Chondrocyte (in vitro differentiated cells): ENCODE results near the gene TDRD9. TPM values are rescaled to one million over a fixed set of nuclear protein-coding genes. Genes with fewer than 3 reads are reported as not detected.
"Not testable (repeated sequence)": the region's sequence is repeated elsewhere in the genome, so short reads cannot be mapped to it uniquely, and the experiment has no call there.

Source experiments
- DNase-seq: peaks from one replicate; pipeline ENCODE4 v3.0.0; 2021; ENCODE audit warnings: mixed read lengths, low spot score
- H3K27ac Mint-ChIP-seq: one replicate; pipeline ENCODE4 v1.8.0; 2021; ENCODE audit warnings: mild to moderate bottlenecking, moderate library complexity, mixed read lengths; ENCODE audit not compliant: unreplicated experiment
- H3K27me3 Mint-ChIP-seq: 2 replicates; pipeline ENCODE4 v1.8.0; 2021; ENCODE audit warnings: low read depth, mixed read lengths
- H3K36me3 Mint-ChIP-seq: 2 replicates; pipeline ENCODE4 v1.8.0; 2021; ENCODE audit warnings: low read depth, mixed read lengths
- H3K4me1 Mint-ChIP-seq: 2 replicates; pipeline ENCODE4 v1.8.0; 2021; ENCODE audit warnings: low read depth, mild to moderate bottlenecking, mixed read lengths
- H3K4me3 Mint-ChIP-seq: one replicate; pipeline ENCODE4 v1.8.0; 2021; ENCODE audit warnings: mild to moderate bottlenecking, moderate library complexity, mixed read lengths; ENCODE audit not compliant: unreplicated experiment
- H3K9me3 Mint-ChIP-seq: 2 replicates; pipeline ENCODE4 v1.8.0; 2021; ENCODE audit warnings: low read depth, mixed read lengths
- total RNA-seq: library from RNA; stranded (reverse); gene quantifications from 3 replicates; pipeline ENCODE4 v1.2.1, GENCODE V29; 2021
- TF ChIP-seq, protein P1 (sequence below): fragments of 200-600 bp; sonication (generic); IDR thresholded peaks from 2 replicates; pipeline ENCODE4 v1.5.0; 2021; ENCODE audit warnings: antibody characterized with exemption, mild to moderate bottlenecking, moderate library complexity

The TDRD9 gene
- total RNA-seq, 1 donor from 2014 or later: not detected

DNA sequence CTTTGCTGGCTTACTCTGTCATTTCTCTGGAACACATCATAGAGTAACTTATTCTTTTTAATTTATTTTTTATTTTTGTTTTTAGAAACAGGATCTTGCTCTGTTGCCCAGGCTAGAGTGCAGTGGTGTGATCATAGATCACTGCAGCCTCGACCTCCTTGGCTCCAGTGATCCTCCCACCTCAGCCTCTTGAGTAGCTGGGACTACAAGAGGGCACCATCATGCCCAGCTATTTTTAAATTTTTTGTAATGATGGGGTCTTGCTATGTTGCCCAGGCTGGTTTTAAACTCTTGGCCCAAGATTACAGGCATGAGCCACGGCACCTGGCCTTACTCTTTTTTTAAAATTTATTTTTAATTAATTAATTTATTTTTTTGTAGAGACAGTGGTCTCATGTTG, 46.3 kb downstream of the TDRD9 start:
- DNase-seq: no peak
- H3K27ac Mint-ChIP-seq: no peak overlapping the region
- peaks cover 4% of the 10 kb centered on the region for H3K36me3 Mint-ChIP-seq
- peaks cover 11% of the 10 kb centered on the region for H3K9me3 Mint-ChIP-seq
- H3K4me3 Mint-ChIP-seq: no peak overlapping the region
- H3K4me1 Mint-ChIP-seq: no peaks in the 10 kb centered on the region
- peaks cover 20% of the 10 kb centered on the region for H3K27me3 Mint-ChIP-seq
- TF ChIP-seq, protein P1, sequence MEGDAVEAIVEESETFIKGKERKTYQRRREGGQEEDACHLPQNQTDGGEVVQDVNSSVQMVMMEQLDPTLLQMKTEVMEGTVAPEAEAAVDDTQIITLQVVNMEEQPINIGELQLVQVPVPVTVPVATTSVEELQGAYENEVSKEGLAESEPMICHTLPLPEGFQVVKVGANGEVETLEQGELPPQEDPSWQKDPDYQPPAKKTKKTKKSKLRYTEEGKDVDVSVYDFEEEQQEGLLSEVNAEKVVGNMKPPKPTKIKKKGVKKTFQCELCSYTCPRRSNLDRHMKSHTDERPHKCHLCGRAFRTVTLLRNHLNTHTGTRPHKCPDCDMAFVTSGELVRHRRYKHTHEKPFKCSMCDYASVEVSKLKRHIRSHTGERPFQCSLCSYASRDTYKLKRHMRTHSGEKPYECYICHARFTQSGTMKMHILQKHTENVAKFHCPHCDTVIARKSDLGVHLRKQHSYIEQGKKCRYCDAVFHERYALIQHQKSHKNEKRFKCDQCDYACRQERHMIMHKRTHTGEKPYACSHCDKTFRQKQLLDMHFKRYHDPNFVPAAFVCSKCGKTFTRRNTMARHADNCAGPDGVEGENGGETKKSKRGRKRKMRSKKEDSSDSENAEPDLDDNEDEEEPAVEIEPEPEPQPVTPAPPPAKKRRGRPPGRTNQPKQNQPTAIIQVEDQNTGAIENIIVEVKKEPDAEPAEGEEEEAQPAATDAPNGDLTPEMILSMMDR: no peak

DNA sequence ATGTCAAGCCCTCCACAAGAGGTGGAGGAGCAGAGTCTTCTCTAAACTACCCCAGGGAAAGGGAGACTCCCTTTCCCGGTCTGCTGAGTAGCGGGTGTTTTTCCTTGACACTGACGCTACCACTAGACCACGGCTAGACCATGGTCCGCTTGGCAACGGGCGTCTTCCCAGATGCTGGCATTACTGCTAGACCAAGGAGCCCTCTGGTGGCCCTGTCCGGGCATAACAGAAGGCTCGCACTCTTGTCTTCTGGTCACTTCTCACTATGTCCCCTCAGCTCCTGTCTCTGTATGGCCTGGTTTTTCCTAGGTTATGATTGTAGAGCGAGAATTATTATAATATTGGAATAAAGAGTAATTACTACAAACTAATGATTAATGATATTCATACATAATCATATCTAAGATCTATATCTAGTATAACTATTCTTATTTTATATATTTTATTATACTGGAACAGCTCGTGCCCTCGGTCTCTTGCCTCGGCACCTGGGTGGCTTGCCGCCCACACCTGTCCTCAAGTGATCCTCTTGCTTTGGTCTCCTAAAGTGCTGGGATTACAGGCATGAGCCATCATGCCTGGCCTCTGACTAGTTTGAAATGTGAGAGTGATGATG, 52.5 kb downstream of the TDRD9 start:
- H3K36me3 Mint-ChIP-seq, H3K4me1 Mint-ChIP-seq, DNase-seq, H3K4me3 Mint-ChIP-seq, H3K27ac Mint-ChIP-seq: not testable (repeated sequence)
- H3K27me3 Mint-ChIP-seq: peaks cover 35% of the 10 kb centered on the region
- TF ChIP-seq, protein P1: peak; percentile 86
- peaks cover 11% of the 10 kb centered on the region for H3K9me3 Mint-ChIP-seq

DNA sequence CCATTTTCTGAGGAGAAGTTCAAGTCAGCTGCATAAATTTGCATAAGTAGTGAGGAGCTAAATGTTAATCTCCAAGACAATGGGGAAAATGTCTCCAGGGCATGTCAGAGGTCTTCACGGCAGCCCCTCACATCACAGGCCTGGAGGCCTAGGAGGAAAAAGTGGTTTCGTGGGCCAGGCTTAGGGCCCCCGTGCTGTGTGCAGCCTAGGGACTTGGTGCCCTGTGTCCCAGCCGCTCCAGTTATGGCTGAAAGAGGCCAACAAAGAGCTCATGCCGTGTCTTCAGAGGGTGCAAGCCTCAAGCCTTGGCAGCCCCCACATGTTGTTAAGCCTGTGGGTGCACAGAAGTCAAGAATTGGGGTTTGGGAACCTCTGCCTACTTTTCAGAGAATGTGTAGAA, 55.9 kb downstream of the TDRD9 start:
- Mint-ChIP-seq H3K36me3 (peaks cover 5% of the 10 kb centered on the region), H3K27me3 (peaks cover 49% of the 10 kb centered on the region), H3K27ac (no peak overlapping the region), H3K4me3 (no peak overlapping the region), H3K9me3 (peaks cover 14% of the 10 kb centered on the region), H3K4me1 (no peaks in the 10 kb centered on the region)
- TF ChIP-seq, protein P1: no peak
- DNase-seq: no peak

DNA sequence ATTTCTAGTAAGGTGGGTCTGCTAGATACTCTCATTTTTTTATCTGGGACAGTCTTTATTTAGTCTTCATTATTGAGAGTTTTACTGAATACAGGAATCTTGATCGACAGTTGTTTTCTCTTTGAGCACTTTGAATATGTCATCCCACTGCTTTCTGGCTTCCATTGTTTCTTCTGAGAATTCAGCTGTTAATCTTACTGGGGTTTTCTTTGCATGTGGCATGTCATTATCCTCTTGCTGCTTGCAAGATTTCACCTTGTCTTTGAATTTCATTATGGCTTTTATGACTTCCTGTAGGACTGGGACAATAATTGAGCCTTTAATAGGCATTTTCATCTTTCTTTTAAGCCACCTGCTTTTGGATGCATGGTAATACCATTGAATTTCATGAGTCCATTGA, 60.8 kb downstream of the TDRD9 start:
- TF ChIP-seq, protein P1: no peak
- H3K9me3 Mint-ChIP-seq: peaks cover 20% of the 10 kb centered on the region
- peaks cover 58% of the 10 kb centered on the region for H3K27me3 Mint-ChIP-seq
- no peak overlapping the region for H3K4me3 Mint-ChIP-seq
- no peaks in the 10 kb centered on the region for H3K4me1 Mint-ChIP-seq
- peaks cover 6% of the 10 kb centered on the region for H3K36me3 Mint-ChIP-seq
- no peak for DNase-seq
- H3K27ac Mint-ChIP-seq: no peak overlapping the region

DNA sequence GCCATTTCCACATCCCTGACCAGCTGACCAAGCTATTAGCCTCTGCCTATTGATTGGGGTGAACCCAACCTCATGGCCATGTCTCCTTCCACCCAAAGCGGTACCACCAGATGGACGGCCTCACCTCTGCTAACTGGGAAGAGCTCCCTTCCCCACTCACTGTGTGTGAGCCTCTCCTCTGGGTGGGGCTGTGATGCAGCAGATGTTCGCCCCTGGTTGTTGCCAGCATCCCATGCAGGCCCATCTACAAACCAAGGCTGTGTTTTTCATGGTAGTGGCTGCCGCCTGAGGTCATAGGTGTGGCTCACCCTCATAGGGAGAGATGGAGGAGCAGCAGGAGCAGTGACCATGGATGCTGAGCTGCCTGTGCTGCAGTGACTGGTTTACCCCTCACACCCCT, 61.7 kb downstream of the TDRD9 start:
- DNase-seq: no peak
- peaks cover 6% of the 10 kb centered on the region for H3K36me3 Mint-ChIP-seq

More for the DNA sequence above, 61.7 kb downstream of the TDRD9 start:
- H3K4me3 Mint-ChIP-seq: no peak overlapping the region
- TF ChIP-seq, protein P1: no peak
- no peak overlapping the region for H3K27ac Mint-ChIP-seq
- peaks cover 52% of the 10 kb centered on the region for H3K27me3 Mint-ChIP-seq
- H3K4me1 Mint-ChIP-seq: no peaks in the 10 kb centered on the region
- H3K9me3 Mint-ChIP-seq: peaks cover 20% of the 10 kb centered on the region
